Measurements from ENCODE around the gene CNMD.

The CNMD gene

GRCh38 chr13:52739468-52740071 lies at the start of gene CNMD:
TSS of gene CNMD (minus strand) at chr13:52739820. CDS start at chr13:52739701, 119 bp downstream.
- DNase-seq: no peak

DNA sequence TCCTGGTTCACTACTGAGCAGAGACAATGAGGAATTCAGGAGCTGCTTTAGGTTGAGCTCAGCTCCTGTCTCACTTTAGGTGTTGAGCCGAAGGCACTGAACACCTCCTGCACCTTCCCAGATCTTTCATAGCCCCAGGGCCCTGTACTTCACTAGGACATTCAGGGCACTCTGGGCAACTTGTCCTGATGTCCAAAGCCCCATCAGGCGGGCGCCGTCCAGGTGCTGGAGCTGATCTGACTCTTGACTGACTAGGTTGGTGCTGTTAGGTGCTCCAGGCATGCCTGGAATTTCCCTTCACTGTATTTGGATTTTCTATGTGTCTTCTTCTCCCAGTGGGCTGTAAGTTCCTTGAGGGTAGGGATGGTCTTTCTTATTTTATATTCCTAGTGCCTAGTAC lies 48.4 kb upstream of the CNMD start:
- no peak for DNase-seq

- no peak for DNase-seq
Measured at GRCh38 chr13:52787235-52787634, 47.6 kb upstream of the CNMD start.

DNA sequence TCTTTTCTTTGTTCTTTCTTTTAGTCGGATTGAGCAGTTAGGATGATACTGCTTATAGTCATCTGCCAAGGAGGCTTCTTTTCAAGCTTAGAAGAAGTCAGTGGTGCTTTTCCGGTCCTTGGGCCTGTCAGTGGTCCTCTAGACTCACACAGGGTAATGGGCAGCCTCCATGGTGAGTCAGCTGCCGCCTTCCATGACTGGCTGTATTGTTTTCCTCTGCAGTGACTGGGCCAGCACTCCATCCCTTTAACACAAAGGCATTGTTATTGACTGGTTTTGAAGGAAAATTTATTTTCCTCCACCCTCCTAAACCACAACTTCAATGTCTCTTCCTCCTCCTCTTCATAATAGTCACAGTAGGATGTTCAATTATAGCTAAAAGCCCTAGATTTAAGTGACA lies 47.1 kb upstream of the CNMD start:
- no peak for DNase-seq

DNA sequence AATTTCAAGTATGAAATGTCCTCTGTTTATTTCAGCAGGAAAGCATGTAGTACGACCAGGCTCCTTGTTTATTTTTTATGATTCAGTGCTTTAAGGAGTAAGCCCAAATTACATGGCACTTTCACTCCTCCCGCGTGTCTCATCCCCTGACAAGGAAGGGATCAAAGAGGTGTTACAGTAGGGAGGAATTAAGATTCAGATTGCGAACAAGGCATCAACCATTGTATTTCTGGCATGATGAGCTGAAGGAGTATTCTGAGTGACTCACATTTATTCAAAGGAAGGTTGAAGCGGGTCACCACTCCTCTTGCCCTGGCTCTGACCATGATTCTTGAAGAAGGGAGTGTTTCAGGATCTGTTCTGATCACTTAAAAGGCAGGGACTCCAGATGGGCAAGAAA lies 46.1 kb upstream of the CNMD start:
- DNase-seq: no peak

GRCh38 chr13:52784591-52785340 lies 45.1 kb upstream of the CNMD start:
- no peak for DNase-seq

- no peak for DNase-seq
Measured at GRCh38 chr13:52783943-52784342, 44.3 kb upstream of the CNMD start.

DNA sequence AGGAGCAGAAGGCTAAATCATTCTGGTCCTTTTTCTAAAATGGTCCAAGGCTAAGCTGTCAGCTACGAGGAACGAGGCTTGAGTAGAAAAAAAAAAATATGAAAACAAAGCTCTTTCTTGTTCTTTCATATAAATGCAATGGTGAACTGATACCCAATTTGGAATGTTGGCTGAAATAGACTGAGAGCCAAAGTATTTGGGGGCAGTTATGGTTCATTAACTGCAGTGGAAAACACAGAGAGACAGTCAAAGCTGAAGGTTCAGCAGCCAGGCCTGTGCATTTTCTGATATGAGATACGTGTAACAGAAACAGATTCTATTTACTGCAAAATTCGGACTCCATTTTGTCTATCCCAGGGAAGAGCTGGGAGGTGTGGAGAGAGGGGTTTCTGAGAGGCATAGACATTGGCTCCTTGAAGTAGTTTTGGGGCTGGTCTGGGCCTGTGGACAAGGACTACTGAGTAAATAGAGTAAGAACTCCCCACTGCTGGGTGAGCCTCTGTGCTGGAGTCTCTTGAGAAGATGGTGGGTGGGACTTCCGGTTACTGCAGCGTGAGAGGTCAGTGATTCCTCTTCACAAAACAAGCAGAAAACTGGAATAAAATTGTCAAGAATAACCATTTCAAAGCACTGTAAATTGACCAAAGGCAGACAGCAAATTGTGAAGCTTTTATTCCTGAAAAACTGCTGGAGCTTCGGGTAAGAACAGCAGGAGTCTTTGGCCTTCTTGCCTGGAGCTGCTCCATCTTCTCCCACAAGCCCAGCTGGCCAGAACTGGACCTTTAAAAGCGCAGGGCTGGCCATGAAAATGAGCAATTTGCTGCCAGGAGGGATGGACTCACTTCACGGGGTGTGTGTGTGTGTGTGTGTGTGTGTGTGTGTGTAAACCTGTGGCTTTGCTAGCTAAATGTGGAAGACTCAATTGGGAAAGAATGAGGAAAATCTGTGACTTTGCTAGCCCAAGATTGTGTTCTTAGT lies 43.1 kb upstream of the CNMD start:
- no peak for DNase-seq

DNA sequence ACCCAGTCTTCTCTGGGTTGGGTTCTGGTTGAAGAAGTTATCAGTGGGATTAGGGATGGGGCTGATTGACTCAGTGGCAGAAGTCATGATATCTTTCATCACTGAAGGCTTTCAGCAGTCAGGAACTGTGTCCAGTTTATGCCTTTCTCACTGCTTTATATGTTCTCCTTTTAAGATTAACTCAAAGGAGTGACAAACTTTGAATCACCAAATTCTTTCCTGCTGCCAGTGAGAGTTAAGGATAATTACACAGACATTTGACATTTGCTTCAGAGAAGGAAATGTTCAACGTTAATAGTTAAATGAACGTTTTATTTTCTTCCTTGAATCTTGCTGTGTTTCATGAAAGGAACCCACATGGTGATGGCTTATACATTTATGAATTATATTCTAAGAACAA lies 41.0 kb upstream of the CNMD start:
- no peak for DNase-seq

- DNase-seq: no peak
Measured at GRCh38 chr13:52780092-52780491, 40.5 kb upstream of the CNMD start.

DNA sequence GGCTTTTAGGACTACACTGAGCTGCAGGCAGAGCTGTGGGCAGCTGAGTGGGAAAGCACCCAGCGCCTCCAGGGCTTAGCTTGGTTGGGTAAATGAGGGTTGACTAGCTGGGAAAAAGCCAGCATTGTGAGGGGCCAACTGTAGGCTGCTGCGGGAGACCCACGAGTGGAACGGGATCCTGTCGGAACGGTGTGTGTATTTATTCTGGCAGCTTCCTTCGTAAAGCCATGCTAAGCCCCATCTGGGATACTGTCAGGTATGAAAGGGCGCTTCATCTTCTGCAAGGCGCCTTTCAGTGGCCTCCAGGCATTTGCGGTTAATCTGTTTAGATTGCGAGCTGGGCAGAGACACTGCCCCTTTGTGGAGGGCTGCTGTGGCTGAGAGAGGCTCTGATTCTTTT lies 39.5 kb upstream of the CNMD start:
- DNase-seq: no peak

GRCh38 chr13:52776726-52777125 lies 37.1 kb upstream of the CNMD start:
- no peak for DNase-seq

DNA sequence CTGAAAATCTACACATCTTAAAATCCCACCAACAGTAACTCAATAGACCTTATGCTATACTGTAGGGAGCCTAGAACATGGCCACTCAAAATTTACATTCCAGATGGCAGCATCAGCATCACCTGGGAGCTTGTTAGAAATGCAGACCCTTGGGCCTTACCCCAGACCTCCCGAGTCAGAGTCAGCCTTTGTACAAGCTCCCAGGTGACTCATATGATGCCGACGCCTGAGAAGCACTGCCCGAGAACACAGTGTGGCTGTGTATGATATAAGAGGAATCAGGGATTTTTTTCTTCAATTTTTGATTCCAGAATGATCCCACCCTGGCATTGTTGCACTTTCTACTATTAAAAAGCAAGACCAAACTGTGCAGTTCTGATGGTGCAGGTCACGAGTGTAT lies 35.9 kb upstream of the CNMD start:
- no peak for DNase-seq

DNA sequence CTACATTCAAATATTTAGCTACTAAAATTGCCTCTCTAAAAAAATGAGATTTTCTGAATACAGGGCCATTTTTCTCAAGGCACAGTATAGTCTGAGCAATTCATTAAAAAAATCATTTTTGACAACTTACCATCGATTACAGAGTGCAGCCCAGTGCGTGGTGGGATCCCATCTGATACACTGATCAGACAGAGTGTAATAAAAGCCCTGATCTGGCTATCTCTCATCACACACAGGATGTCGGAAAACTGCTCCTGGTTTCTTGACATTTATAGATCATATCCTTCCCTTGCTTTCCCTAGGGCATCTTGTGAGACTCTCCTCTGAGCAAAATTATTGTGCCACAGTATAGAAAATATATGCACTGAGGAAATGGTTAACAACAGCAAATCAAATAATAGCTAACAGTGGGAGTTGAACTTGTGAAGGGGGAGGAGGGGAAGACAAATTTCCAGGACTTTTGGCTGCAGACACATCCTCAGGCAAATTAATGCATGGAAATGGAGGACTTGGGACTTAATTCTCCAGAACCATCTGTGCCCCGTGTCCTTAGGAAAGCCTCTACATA lies 28.4 kb upstream of the CNMD start:
- DNase-seq: no peak

DNA sequence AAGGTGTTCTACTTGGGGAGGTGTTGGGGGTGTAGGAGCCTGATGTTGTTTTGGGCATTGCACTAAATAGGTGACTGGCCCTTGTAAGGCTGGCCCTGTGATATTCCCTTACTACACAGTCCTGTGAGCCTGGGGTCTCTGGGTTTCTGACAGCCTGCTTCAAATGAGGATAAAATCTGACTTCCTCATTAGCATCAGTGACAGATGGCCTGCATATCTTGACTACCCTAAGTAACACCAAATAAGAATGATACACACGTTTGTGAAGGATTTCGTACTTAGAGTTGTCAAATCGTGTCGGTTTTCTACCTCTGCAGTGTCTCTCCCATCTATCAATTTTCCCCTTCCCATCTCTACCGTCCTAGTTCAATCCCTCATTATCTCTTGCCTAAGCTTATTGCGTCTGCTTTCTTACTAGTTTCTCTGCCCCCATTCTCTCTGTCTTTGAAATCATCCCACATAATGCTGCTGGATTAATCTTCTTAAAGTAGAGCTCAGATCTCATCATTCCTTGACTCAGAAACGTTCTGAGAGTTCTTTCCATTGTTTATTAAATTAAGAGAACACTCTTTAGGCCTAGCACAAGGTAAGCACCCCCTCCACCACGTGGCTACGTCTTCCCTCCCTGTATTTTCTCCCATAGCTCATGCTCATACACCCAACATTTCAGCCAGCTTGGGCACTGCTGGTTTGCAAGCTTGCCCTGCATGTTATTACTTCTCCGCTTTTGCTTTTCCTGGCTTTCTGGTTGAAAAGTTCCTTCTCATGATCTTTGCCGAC lies 26.2 kb upstream of the CNMD start:
- no peak for DNase-seq

- no peak for DNase-seq
Measured at GRCh38 chr13:52760077-52760476, 20.5 kb upstream of the CNMD start.

- no peak for DNase-seq
Measured at GRCh38 chr13:52758114-52758513, 18.5 kb upstream of the CNMD start.

DNA sequence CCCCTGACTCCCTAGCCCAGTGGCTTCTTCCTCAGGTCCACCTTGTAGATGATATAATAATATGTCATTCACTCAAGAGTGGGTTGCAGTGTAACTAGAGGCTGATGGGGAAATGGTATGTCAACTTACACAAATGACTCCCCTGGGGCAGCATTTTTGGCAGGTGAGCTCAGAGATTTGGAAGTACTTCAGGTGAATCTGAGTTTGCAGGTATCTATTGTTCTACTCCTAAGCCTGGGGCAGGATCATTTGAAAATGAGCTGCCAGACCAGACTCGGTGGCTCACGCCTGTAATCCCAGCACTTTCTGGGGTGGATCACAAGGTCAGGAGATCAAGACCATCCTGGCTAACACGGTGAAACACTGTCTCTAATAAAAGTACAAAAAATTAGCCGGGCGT lies 11.6 kb upstream of the CNMD start:
- DNase-seq: no peak

- no peak for DNase-seq
Measured at GRCh38 chr13:52750713-52751112, 11.1 kb upstream of the CNMD start.

GRCh38 chr13:52749419-52749818 lies 9.8 kb upstream of the CNMD start:
- no peak for DNase-seq

GRCh38 chr13:52746141-52746540 lies 6.5 kb upstream of the CNMD start:
- DNase-seq: no peak

GRCh38 chr13:52744842-52745375 lies 5.3 kb upstream of the CNMD start:
- DNase-seq: no peak
